ENCODE data around the gene PROCA1. TPM values are rescaled to one million over a fixed set of nuclear protein-coding genes. Genes with fewer than 3 reads are reported as not detected.

The PROCA1 gene
- total and polyA plus RNA-seq, 2 of the 13 experiments (the other 11 are each of a cell fraction or from before 2014, with no cell fraction given): 0.73 to 1.5 TPM

GRCh38 chr17:28728364-28729200, 16.9 kb upstream of the PROCA1 start, which contains the start of gene NEK8 (continued):
- peak; percentile 56 for TF ChIP-seq HOXA3 (CRISPR knock-in tag; IDR thresholded peaks at IDR 0.05)
- no peak for TF ChIP-seq MXD3 (CRISPR knock-in tag; IDR thresholded peaks at IDR 0.05)
- no peak for TF ChIP-seq MED13 (CRISPR knock-in tag; IDR thresholded peaks at IDR 0.05)
- TF ChIP-seq FOXK2 (IDR thresholded peaks at IDR 0.05): no peak
- no peak for TF ChIP-seq ZNF382 (CRISPR knock-in tag; IDR thresholded peaks at IDR 0.05; ENCODE audit: borderline replicate concordance)
- TF ChIP-seq ZEB1 (IDR thresholded peaks at IDR 0.05; ENCODE audit: insufficient replicate concordance, low read depth): peak; percentile 9
- no peak for TF ChIP-seq REL (CRISPR knock-in tag; conservative IDR thresholded peaks at IDR 0.05)
- TF ChIP-seq LBX2 (CRISPR knock-in tag; IDR thresholded peaks at IDR 0.05; ENCODE audit: borderline replicate concordance): 0 out of 2 replicates have a peak, but pooled peaks have one; percentile 30
- 0 out of 2 replicates have a peak, but pooled peaks have one; percentile 54 for TF ChIP-seq EED (CRISPR knock-in tag; IDR thresholded peaks at IDR 0.05)
- TF ChIP-seq ZNF724P (CRISPR knock-in tag; IDR thresholded peaks at IDR 0.05; ENCODE audit: borderline replicate concordance): no peak
- TF ChIP-seq, protein P1, sequence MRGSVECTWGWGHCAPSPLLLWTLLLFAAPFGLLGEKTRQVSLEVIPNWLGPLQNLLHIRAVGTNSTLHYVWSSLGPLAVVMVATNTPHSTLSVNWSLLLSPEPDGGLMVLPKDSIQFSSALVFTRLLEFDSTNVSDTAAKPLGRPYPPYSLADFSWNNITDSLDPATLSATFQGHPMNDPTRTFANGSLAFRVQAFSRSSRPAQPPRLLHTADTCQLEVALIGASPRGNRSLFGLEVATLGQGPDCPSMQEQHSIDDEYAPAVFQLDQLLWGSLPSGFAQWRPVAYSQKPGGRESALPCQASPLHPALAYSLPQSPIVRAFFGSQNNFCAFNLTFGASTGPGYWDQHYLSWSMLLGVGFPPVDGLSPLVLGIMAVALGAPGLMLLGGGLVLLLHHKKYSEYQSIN (CRISPR knock-in tag; IDR thresholded peaks at IDR 0.05; ENCODE audit: borderline replicate concordance): no peak
- peak; percentile 58; the same call in 1 of the 2 replicates for TF ChIP-seq MED1 (CRISPR knock-in tag; IDR thresholded peaks at IDR 0.05)
- TF ChIP-seq, protein P2, sequence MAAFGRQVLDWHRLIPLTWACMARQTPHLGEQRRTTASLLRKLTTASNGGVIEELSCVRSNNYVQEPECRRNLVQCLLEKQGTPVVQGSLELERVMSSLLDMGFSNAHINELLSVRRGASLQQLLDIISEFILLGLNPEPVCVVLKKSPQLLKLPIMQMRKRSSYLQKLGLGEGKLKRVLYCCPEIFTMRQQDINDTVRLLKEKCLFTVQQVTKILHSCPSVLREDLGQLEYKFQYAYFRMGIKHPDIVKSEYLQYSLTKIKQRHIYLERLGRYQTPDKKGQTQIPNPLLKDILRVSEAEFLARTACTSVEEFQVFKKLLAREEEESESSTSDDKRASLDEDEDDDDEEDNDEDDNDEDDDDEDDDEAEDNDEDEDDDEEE (CRISPR knock-in tag; IDR thresholded peaks at IDR 0.05): no peak
- TF ChIP-seq ZNF598 (CRISPR knock-in tag; IDR thresholded peaks at IDR 0.05; ENCODE audit: borderline replicate concordance): no peak
- no peak for TF ChIP-seq ZNF749 (CRISPR knock-in tag; IDR thresholded peaks at IDR 0.05; ENCODE audit: borderline replicate concordance)
- no peak for TF ChIP-seq ZNF792 (CRISPR knock-in tag; IDR thresholded peaks at IDR 0.05)
- no peak for TF ChIP-seq ZNF879 (CRISPR knock-in tag; IDR thresholded peaks at IDR 0.05)
- TF ChIP-seq, protein P3, sequence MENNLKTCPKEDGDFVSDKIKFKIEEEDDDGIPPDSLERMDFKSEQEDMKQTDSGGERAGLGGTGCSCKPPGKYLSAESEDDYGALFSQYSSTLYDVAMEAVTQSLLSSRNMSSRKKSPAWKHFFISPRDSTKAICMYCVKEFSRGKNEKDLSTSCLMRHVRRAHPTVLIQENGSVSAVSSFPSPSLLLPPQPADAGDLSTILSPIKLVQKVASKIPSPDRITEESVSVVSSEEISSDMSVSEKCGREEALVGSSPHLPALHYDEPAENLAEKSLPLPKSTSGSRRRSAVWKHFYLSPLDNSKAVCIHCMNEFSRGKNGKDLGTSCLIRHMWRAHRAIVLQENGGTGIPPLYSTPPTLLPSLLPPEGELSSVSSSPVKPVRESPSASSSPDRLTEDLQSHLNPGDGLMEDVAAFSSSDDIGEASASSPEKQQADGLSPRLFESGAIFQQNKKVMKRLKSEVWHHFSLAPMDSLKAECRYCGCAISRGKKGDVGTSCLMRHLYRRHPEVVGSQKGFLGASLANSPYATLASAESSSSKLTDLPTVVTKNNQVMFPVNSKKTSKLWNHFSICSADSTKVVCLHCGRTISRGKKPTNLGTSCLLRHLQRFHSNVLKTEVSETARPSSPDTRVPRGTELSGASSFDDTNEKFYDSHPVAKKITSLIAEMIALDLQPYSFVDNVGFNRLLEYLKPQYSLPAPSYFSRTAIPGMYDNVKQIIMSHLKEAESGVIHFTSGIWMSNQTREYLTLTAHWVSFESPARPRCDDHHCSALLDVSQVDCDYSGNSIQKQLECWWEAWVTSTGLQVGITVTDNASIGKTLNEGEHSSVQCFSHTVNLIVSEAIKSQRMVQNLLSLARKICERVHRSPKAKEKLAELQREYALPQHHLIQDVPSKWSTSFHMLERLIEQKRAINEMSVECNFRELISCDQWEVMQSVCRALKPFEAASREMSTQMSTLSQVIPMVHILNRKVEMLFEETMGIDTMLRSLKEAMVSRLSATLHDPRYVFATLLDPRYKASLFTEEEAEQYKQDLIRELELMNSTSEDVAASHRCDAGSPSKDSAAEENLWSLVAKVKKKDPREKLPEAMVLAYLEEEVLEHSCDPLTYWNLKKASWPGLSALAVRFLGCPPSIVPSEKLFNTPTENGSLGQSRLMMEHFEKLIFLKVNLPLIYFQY (CRISPR knock-in tag; IDR thresholded peaks at IDR 0.05; ENCODE audit: borderline replicate concordance): 0 out of 2 replicates have a peak, but pooled peaks have one; percentile 36
- no peak for TF ChIP-seq ATRX (CRISPR knock-in tag; IDR thresholded peaks at IDR 0.05; ENCODE audit: borderline replicate concordance)
- TF ChIP-seq FOXP4 (CRISPR knock-in tag; IDR thresholded peaks at IDR 0.05): no peak
- TF ChIP-seq HMG20B (CRISPR knock-in tag; conservative IDR thresholded peaks at IDR 0.05): no peak

Data from HepG2 (cell line).